Measurements from ENCODE around the gene ZNF219.

DNA sequence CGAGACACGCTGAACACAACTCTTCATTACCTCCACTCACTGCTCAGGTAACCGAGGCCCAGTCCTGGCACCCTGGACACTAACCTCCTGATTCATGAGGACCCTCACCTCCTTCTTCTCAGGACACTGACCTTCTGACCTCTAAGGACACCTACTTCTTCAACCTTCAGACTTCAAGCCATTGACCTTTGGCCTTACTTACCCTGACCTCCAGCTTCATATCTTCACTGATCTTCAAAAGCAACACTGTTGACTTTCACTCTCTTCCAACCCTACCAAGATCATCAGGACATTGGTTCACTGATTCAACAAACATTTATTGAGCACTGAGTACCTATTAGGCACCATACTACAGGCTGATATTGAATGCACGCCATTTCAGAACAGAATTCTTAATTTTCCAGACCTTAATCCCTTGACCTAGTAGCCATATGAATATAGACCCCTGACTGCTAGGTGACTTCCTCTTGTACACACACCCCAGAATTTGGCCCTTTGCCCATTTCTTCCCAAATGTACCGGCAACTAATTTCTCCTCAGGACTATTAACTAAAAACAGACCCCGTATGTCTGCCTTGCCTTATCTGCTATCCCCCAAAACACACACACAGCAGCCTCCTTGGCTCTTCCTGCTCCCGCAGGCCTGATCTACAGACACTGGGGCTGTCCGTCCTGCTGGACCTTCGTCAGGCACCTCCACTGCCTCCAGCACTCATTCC is 22.6 kb downstream of the ZNF219 start:
- no peak for TF ChIP-seq JUND (IDR thresholded peaks at IDR 0.05; ENCODE audit: low read depth, low read length)
- TF ChIP-seq ZNF687 (IDR thresholded peaks at IDR 0.05): no peak
- no peak for TF ChIP-seq FOXK2 (IDR thresholded peaks at IDR 0.05)
- no peak for TF ChIP-seq SUZ12 (IDR thresholded peaks at IDR 0.05; ENCODE audit: unreplicated experiment)
- no peak for TF ChIP-seq LARP7 (IDR thresholded peaks at IDR 0.05)
- TF ChIP-seq CTCF (IDR thresholded peaks at IDR 0.05 in 2 of 3, conservative IDR thresholded peaks at IDR 0.05 in 1 of 3; ENCODE audit: control insufficient read depth in 2 of 3, extremely low read depth in 1 of 3, insufficient read depth in 1 of 3, low read depth in 3 of 3, low read length in 3 of 3): no peak
- no peak for TF ChIP-seq ATF7 (IDR thresholded peaks at IDR 0.05; ENCODE audit: low read depth)
- no peak for TF ChIP-seq NR2F1 (conservative IDR thresholded peaks at IDR 0.05)
- no peak for TF ChIP-seq POLR2AphosphoS5 (IDR thresholded peaks at IDR 0.05; ENCODE audit: low read length)
- TF ChIP-seq EED (IDR thresholded peaks at IDR 0.05; ENCODE audit: low read depth): no peak
- no peak for TF ChIP-seq ZZZ3 (IDR thresholded peaks at IDR 0.05; ENCODE audit: control insufficient read depth, insufficient read length, low read depth)
- TF ChIP-seq NRF1 (conservative IDR thresholded peaks at IDR 0.05; ENCODE audit: low read depth, low read length): no peak
- no peak for TF ChIP-seq PAX8 (IDR thresholded peaks at IDR 0.05)
- TF ChIP-seq HDAC6 (IDR thresholded peaks at IDR 0.05; ENCODE audit: unreplicated experiment): no peak
